ENCODE results near the gene APBB3. TPM values are rescaled to one million over a fixed set of nuclear protein-coding genes. Genes with fewer than 3 reads are reported as not detected.

The APBB3 gene
- total and polyA plus RNA-seq, 11 donors, result 3.6 to 23.1 (median 11.4) TPM

- ATAC-seq (no peak), DNase-seq (no peak)
- peaks cover 0 to 29% (median 16%) of the 10 kb centered on the region in 9 donors for H3K36me3 ChIP-seq
- WGBS, 4 donors, result 89 to 95% (median 92%) methylated on average over 10 of the region's 10 CpGs
- intact Hi-C loops (cut with DNase I), result loop anchor here in 2 of 10 donors (5.0 to 10.0 kb wide), 2 partner anchors 72 to 145 kb away; partner anchors contain the start of genes CD14 (in 1 of the 2) and ZMAT2 (in 1 of the 2)
- TF ChIP-seq POLR2A (IDR thresholded peaks at IDR 0.05) (no peak), CTCF (IDR thresholded peaks at IDR 0.05) (no peak)
- H3K27ac ChIP-seq, result no peak overlapping the region
- H3K4me1 ChIP-seq, result peaks cover 0 to 47% (median 35%) of the 10 kb centered on the region in 12 donors
- no peaks in the 10 kb centered on the region for H3K9me3 ChIP-seq
- no peak overlapping the region for H3K4me3 ChIP-seq
- H3K27me3 ChIP-seq, result no peaks in the 10 kb centered on the region
Observed at GRCh38 chr5:140560227-140560626, 4.2 kb downstream of the APBB3 start.

GRCh38 chr5:140558542-140558941, 5.9 kb downstream of the APBB3 start:
- Histone ChIP-seq H3K4me3 (no peak overlapping the region), H3K4me1 (peaks cover 0 to 56% (median 42%) of the 10 kb centered on the region in 12 donors), H3K27me3 (no peaks in the 10 kb centered on the region), H3K27ac (no peak overlapping the region), H3K9me3 (no peaks in the 10 kb centered on the region), H3K36me3 (peaks cover 0 to 29% (median 21%) of the 10 kb centered on the region in 9 donors)
- no peak for DNase-seq
- intact Hi-C loops (cut with DNase I), result loop anchor here in 1 of 10 donors (5.0 kb wide), 1 partner anchor 139 kb away; no protein-coding TSS in a partner anchor
- ATAC-seq, result no peak
- TF ChIP-seq POLR2A (IDR thresholded peaks at IDR 0.05) (no peak), CTCF (IDR thresholded peaks at IDR 0.05) (no peak)
- WGBS, 4 donors, result 93 to 97% (median 95%) methylated on average over 9 of the region's 9 CpGs

- DNase-seq (no peak), ATAC-seq (no peak)
- TF ChIP-seq CTCF (IDR thresholded peaks at IDR 0.05) (no peak), POLR2A (IDR thresholded peaks at IDR 0.05) (no peak)
- intact Hi-C loops (cut with DNase I), result loop anchor here in 1 of 10 donors (5.0 kb wide), 1 partner anchor 139 kb away; no protein-coding TSS in a partner anchor
- Histone ChIP-seq H3K36me3 (peaks cover 0 to 32% (median 21%) of the 10 kb centered on the region in 9 donors), H3K27me3 (no peaks in the 10 kb centered on the region), H3K4me3 (peak overlapping the region in 1 of 12 donors; percentile 83), H3K4me1 (peaks cover 0 to 56% (median 37%) of the 10 kb centered on the region in 12 donors), H3K9me3 (no peaks in the 10 kb centered on the region), H3K27ac (peak overlapping the region in 11 of 12 donors; percentile 83 to 97 (median 90))
- WGBS, 4 donors, result 81 to 90% (median 85%) methylated on average over 3 of the region's 3 CpGs
Observed at GRCh38 chr5:140557965-140558364, 6.4 kb downstream of the APBB3 start.

DNA sequence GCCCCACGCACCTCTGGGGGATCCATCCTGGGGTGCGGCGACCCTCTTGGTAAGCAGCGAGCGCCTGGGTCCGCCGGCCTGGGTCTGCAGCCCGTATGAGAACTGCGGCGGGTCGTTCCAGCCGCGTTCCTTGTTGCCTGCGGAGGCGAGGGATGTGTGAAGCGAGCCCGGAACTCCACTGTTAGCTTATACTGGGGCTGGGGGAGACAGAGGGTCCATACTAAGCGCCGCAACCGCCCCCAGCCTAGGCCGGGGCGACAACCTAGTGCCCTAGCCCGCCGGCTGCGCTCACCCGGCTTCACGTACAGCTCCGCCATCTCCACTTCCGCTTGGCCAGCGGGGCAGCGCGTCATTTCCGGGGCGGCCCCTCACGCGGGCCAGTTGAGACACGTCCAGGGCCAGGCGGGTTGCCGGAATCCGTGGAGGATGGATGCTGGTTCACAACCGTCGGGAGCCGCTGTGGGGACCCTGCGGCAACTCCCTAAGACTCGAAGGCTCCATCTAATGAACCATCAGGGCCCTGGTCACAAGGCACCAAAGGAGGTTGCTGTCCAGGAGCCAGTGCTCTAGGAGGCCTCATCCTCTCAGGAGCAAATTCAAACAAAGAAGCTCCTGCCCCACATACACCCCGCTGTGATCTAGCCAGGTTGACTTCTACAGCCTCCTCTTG, 7.1 kb downstream of the APBB3 start, which contains the start of gene SRA1:
TSS of gene SRA1 (minus strand) at position 338 of the 670 bp plus-strand sequence. CDS start at position 317, 21 bp downstream.
- ATAC-seq (peak; percentile 91 to 98 (median 96)), DNase-seq (peak; percentile 93 to 97 (median 94))
- H3K9me3 ChIP-seq, result no peaks in the 10 kb centered on the region
- peak within 1 kb of the TSS; percentile 56 to 99 (median 78) for H3K4me3 ChIP-seq
- H3K36me3 ChIP-seq, result peaks cover 0 to 39% (median 25%) of the 10 kb centered on the region in 9 donors
- peak within 1 kb of the TSS; percentile 58 to 97 (median 90) for H3K27ac ChIP-seq
- no peaks in the 10 kb centered on the region for H3K27me3 ChIP-seq
- intact Hi-C loops (cut with DNase I), result loop anchor here in 1 of 10 donors (5.0 kb wide), 1 partner anchor 140 kb away; no protein-coding TSS in a partner anchor
- 1 to 6% (median 1%) methylated on average over 5 to 46 of the region's 46 CpGs for WGBS, 4 donors
- peaks cover 0 to 50% (median 32%) of the 10 kb centered on the region in 12 donors for H3K4me1 ChIP-seq
- TF ChIP-seq POLR2A (IDR thresholded peaks at IDR 0.05) (peak; percentile 53 to 90), CTCF (IDR thresholded peaks at IDR 0.05) (peak in 1 of 12 donors; percentile 5)

All from heart left ventricle (tissue), 16 donors.